Bone marrow (tissue), 2 donors: ENCODE measurements around the gene TEX47.

Experiments
- DNase-seq, 2 donors: peaks; one replicate each; lab custom pipeline; 2025; lab: John Stamatoyannopoulos, UW

TEX47 gene

DNA sequence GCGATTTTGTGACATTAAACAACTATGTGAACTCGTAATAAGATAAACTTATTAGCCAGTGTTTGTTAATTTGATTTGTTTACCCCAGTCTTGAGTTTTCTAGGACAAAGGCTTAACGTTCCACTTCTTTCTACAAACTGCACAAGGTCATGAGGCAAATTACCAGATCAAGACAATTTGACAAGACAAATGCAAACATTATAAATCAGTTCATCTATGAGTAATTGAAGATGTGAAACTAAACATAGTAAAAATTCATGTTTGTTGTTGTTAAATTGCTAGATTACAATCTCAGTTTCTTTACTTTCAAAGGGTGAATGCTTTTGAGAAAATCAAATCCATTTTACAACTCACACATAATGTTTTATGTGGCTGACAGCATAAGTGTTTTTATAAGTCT lies 49.4 kb downstream of the TEX47 start:
- DNase-seq: no peak
